Upper lobe of right lung (tissue), 1 donor: Measurements from ENCODE around the gene YAP1. TPM values are rescaled to one million over a fixed set of nuclear protein-coding genes. Genes with fewer than 3 reads are reported as not detected.

Experiments
- ATAC-seq: fragments of 200-7000 bp; cut with Tn5 transposase; one replicate; pipeline ENCODE4 v1.9.1; 2020; ENCODE audit warnings: mild to moderate bottlenecking, moderate library complexity
- DNase-seq: peaks from one replicate; pipeline ENCODE4 v3.0.0-alpha.2; 2020
- H3K27ac ChIP-seq: fragments of 200-600 bp; one replicate; pipeline ENCODE4 v1.8.0; 2022
- H3K27me3 ChIP-seq: fragments of 200-600 bp; one replicate; pipeline ENCODE4 v1.8.0; 2022; ENCODE audit warnings: mild to moderate bottlenecking
- H3K36me3 ChIP-seq: fragments of 200-600 bp; one replicate; pipeline ENCODE4 v1.8.0; 2022
- H3K4me1 ChIP-seq: fragments of 200-600 bp; one replicate; pipeline ENCODE4 v1.8.0; 2022
- H3K4me3 ChIP-seq: fragments of 200-600 bp; one replicate; pipeline ENCODE4 v1.8.0; 2022; ENCODE audit warnings: mild to moderate bottlenecking
- H3K9me3 ChIP-seq: fragments of 200-600 bp; one replicate; pipeline ENCODE4 v1.8.0; 2022
- intact Hi-C: fragments of 100-400 bp; cut with DNase I; formaldehyde crosslinking; loops from one replicate; pipeline ENCODE4 v1.11.0; 2022
- long read RNA-seq: library from polyadenylated mRNA; unstranded; transcript quantifications from one replicate; pipeline ENCODE4 v2.0.0, GENCODE V29; 2021
- total RNA-seq: library from RNA; stranded (reverse); fragmentation: NEBNext Ultra II Directional; extraction: Animal tissue kit (Norgen Biotek cat#: 25700); gene quantifications from one replicate; pipeline ENCODE4 v1.2.1, GENCODE V29; 2021
- TF ChIP-seq, protein P1 (sequence below): fragments of 200-600 bp; IDR thresholded peaks from one replicate; pipeline ENCODE4 v1.8.0; 2022; ENCODE audit warnings: antibody characterized with exemption
- donor health status: DM: no; HTN: yes; CAD: no; lungs with severe emphysema.

YAP1 gene
- 127 TPM for total RNA-seq
- long read RNA-seq, full-length matches to known transcripts = 35 of 80 reads
- long read RNA-seq, partial matches to known transcripts = 11 of 80 reads
- long read RNA-seq, other reads (novel, unspliced or antisense) = 34 of 80 reads

- Histone ChIP-seq H3K9me3 (no peaks in the 10 kb centered on the region), H3K4me1 (peaks cover 13% of the 10 kb centered on the region), H3K4me3 (peak within 1 kb of the TSS; percentile 80), H3K27ac (peak within 1 kb of the TSS; percentile 88), H3K27me3 (peaks cover 4% of the 10 kb centered on the region), H3K36me3 (peaks cover 10% of the 10 kb centered on the region)
- intact Hi-C loops = no loop called here
- TF ChIP-seq, protein P1, sequence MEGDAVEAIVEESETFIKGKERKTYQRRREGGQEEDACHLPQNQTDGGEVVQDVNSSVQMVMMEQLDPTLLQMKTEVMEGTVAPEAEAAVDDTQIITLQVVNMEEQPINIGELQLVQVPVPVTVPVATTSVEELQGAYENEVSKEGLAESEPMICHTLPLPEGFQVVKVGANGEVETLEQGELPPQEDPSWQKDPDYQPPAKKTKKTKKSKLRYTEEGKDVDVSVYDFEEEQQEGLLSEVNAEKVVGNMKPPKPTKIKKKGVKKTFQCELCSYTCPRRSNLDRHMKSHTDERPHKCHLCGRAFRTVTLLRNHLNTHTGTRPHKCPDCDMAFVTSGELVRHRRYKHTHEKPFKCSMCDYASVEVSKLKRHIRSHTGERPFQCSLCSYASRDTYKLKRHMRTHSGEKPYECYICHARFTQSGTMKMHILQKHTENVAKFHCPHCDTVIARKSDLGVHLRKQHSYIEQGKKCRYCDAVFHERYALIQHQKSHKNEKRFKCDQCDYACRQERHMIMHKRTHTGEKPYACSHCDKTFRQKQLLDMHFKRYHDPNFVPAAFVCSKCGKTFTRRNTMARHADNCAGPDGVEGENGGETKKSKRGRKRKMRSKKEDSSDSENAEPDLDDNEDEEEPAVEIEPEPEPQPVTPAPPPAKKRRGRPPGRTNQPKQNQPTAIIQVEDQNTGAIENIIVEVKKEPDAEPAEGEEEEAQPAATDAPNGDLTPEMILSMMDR = no peak
- DNase-seq (peak; percentile 95), ATAC-seq (peak; percentile 91)
These were observed at the start of gene YAP1 for GRCh38 chr11:102109896-102110760. Gene YAP1 (plus strand): TSS chr11:102110447. CDS start chr11:102110849, 402 bp downstream.

DNA sequence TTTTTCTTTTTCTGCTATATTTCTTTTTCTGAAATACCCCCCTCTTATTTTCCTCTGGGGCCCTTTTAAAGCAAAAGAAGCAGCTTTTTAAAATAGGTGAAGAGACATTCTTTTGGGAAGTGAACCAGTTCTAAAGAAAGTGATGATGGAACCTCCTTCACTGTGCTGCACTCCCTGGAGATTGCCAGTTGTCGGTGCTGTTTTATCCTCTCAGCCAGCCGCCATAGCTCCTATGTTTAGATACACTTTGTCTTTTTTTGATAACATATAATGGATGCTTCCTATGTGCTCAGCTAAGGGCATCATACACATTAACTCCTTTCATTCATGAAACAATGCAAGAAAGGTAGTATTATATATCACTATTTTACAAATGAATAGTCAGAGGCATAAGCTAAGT is 49.0 kb upstream of the YAP1 start:
- intact Hi-C loops = no loop called here
- TF ChIP-seq, protein P1 = peak; percentile 51
- no peak overlapping the region for H3K4me3 ChIP-seq
- H3K4me1 ChIP-seq = no peaks in the 10 kb centered on the region
- no peaks in the 10 kb centered on the region for H3K27me3 ChIP-seq
- H3K9me3 ChIP-seq = no peaks in the 10 kb centered on the region
- ATAC-seq = peak; percentile 63
- no peak overlapping the region for H3K27ac ChIP-seq
- no peaks in the 10 kb centered on the region for H3K36me3 ChIP-seq
- DNase-seq = no peak

DNA sequence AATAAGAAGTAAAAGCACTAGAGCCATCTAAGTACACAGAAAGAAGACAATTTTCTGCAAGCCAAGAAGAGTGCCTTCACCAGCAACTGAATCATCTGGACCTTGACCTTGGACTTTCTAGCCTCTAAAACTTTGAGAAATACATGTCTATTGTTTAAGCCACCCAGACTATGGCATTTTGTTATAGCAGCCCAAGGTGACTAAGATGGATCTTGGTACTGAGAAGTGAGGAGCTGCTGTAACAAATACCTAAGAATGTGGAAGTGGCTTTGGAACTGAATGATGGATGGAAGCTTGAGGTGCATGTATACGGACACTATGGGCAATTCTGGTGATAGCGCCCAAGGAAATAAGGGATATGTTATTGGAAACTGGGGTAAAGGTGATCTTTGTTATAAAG is 48.1 kb upstream of the YAP1 start:
- no peaks in the 10 kb centered on the region for H3K9me3 ChIP-seq
- TF ChIP-seq, protein P1 = no peak
- H3K36me3 ChIP-seq = no peaks in the 10 kb centered on the region
- no peak overlapping the region for H3K4me3 ChIP-seq
- no peak overlapping the region for H3K27ac ChIP-seq
- ATAC-seq (no peak), DNase-seq (no peak)
- no peaks in the 10 kb centered on the region for H3K4me1 ChIP-seq
- no peaks in the 10 kb centered on the region for H3K27me3 ChIP-seq
- intact Hi-C loops = no loop called here

GRCh38 chr11:102064316-102064715 is 45.9 kb upstream of the YAP1 start:
- ATAC-seq (no peak), DNase-seq (no peak)
- H3K4me3 ChIP-seq = no peak overlapping the region
- TF ChIP-seq, protein P1 = no peak
- H3K9me3 ChIP-seq = no peaks in the 10 kb centered on the region
- no peak overlapping the region for H3K27ac ChIP-seq
- no peaks in the 10 kb centered on the region for H3K27me3 ChIP-seq
- intact Hi-C loops = no loop called here
- no peaks in the 10 kb centered on the region for H3K4me1 ChIP-seq
- no peaks in the 10 kb centered on the region for H3K36me3 ChIP-seq

GRCh38 chr11:102070766-102071165 is 39.5 kb upstream of the YAP1 start:
- TF ChIP-seq, protein P1 = no peak
- no peaks in the 10 kb centered on the region for H3K27me3 ChIP-seq
- intact Hi-C loops = no loop called here
- DNase-seq (no peak), ATAC-seq (no peak)
- no peaks in the 10 kb centered on the region for H3K36me3 ChIP-seq
- H3K4me3 ChIP-seq = no peak overlapping the region
- no peak overlapping the region for H3K27ac ChIP-seq
- H3K9me3 ChIP-seq = peaks cover 18% of the 10 kb centered on the region
- H3K4me1 ChIP-seq = no peaks in the 10 kb centered on the region
